ENCODE data around the gene AUTS2. TPM values are rescaled to one million over a fixed set of nuclear protein-coding genes. Genes with fewer than 3 reads are reported as not detected.

AUTS2 gene
- polyA plus RNA-seq, 1 donor from 2014 or later: 97.3 TPM

- TF ChIP-seq RAD21 (conservative IDR thresholded peaks at IDR 0.05) (no peak), EP300 (conservative IDR thresholded peaks at IDR 0.05; ENCODE audit: poor library complexity, severe bottlenecking) (no peak), TAF1 (IDR thresholded peaks at IDR 0.05; ENCODE audit: low read depth) (no peak), POLR2AphosphoS5 (IDR thresholded peaks at IDR 0.05) (no peak), SMC3 (conservative IDR thresholded peaks at IDR 0.05; ENCODE audit: poor library complexity) (no peak), CTCF (IDR thresholded peaks at IDR 0.05; ENCODE audit: poor library complexity, severe bottlenecking) (no peak), MXI1 (conservative IDR thresholded peaks at IDR 0.05; ENCODE audit: poor library complexity, severe bottlenecking) (no peak), EZH2 (IDR thresholded peaks at IDR 0.05; ENCODE audit: borderline replicate concordance, insufficient read depth, low read length, poor library complexity, severe bottlenecking) (no peak), REST (IDR thresholded peaks at IDR 0.05; ENCODE audit: borderline replicate concordance) (no peak)
- H3K9ac ChIP-seq (ENCODE audit: low read length): no peak overlapping the region
- no peaks in the 10 kb centered on the region for H3K79me2 ChIP-seq (replicated peaks; ENCODE audit: insufficient read depth, low read length)
- H3K4me3 ChIP-seq (ENCODE audit: low read length): no peak overlapping the region
- no peaks in the 10 kb centered on the region for H3K9me2 ChIP-seq (ENCODE audit: insufficient read depth, low read length)
- no peaks in the 10 kb centered on the region for H3K36me3 ChIP-seq (ENCODE audit: insufficient read depth, low read length)
- no peaks in the 10 kb centered on the region for H3K9me3 ChIP-seq (ENCODE audit: low read length)
- H3K27ac ChIP-seq (ENCODE audit: low read length): no peak overlapping the region
- H3K4me2 ChIP-seq (ENCODE audit: low read length): no peak overlapping the region
- H2AFZ ChIP-seq (ENCODE audit: low read depth, low read length): no peak overlapping the region
- no peaks in the 10 kb centered on the region for H4K20me1 ChIP-seq (ENCODE audit: insufficient read depth)
- H3F3A ChIP-seq (ENCODE audit: insufficient read depth, low read length, poor library complexity, severe bottlenecking): no peaks in the 10 kb centered on the region
- no peaks in the 10 kb centered on the region for H3K27me3 ChIP-seq (ENCODE audit: insufficient read depth, low read depth, low read length)
Measured at GRCh38 chr7:70000737-70001348, 402.6 kb downstream of the AUTS2 start.

- Histone ChIP-seq H3F3A (ENCODE audit: insufficient read depth, low read length, poor library complexity, severe bottlenecking) (no peaks in the 10 kb centered on the region), H3K9me2 (ENCODE audit: insufficient read depth, low read length) (no peaks in the 10 kb centered on the region), H3K4me2 (ENCODE audit: low read length) (no peak overlapping the region), H3K27me3 (ENCODE audit: insufficient read depth, low read depth, low read length) (no peaks in the 10 kb centered on the region), H3K27ac (ENCODE audit: low read length) (no peak overlapping the region), H3K36me3 (ENCODE audit: insufficient read depth, low read length) (no peaks in the 10 kb centered on the region), H3K9me3 (ENCODE audit: low read length) (no peaks in the 10 kb centered on the region), H3K9ac (ENCODE audit: low read length) (no peak overlapping the region), H2AFZ (ENCODE audit: low read depth, low read length) (no peak overlapping the region), H3K4me3 (ENCODE audit: low read length) (no peak overlapping the region), H4K20me1 (ENCODE audit: insufficient read depth) (no peaks in the 10 kb centered on the region), H3K79me2 (replicated peaks; ENCODE audit: insufficient read depth, low read length) (peaks cover 16% of the 10 kb centered on the region)
- TF ChIP-seq RAD21 (conservative IDR thresholded peaks at IDR 0.05): no peak
- no peak for TF ChIP-seq CTCF (IDR thresholded peaks at IDR 0.05; ENCODE audit: poor library complexity, severe bottlenecking)
- TF ChIP-seq EZH2 (IDR thresholded peaks at IDR 0.05; ENCODE audit: borderline replicate concordance, insufficient read depth, low read length, poor library complexity, severe bottlenecking): no peak
Measured at GRCh38 chr7:70005480-70005879, 407.2 kb downstream of the AUTS2 start.
